Spleen (tissue), 7 donors: Measurements from ENCODE around the gene TJP3.

Source experiments
- CTCF ChIP-seq, 11 experiments: fragments of 200-600 bp in 7 of 11; fragments of 450-650 bp in 4 of 11; sonication (generic) in 4 of 11; IDR thresholded peaks in 8 of 11; conservative IDR thresholded peaks in 3 of 11; 1 replicate in 7 of 11; 2 replicates in 4 of 11; pipeline versions ENCODE4 v1.4.0 to v1.8.0; 2016 to 2021; ENCODE audit warnings: antibody characterized with exemption in 11 of 11, inconsistent platforms in 4 of 11, mild to moderate bottlenecking in 1 of 11
- POLR2AphosphoS5 ChIP-seq, 3 donors: sonication (generic); formaldehyde crosslinking; IDR thresholded peaks; one replicate each; pipeline ENCODE4 v1.5.1; 2017; ENCODE audit warnings: antibody characterized with exemption in 3 of 3
- donor health status: DM: no; HTN: no; CAD: no; lungs with moderate emphysema.
- donor health status: DM: no; HTN: no; CAD: no.
- donor health status: DM: no; HTN: no; CAD: no.

GRCh38 chr19:3690551-3691371 is 17.4 kb upstream of the TJP3 start:
- TF ChIP-seq CTCF (IDR thresholded peaks at IDR 0.05 in 8 of 11, conservative IDR thresholded peaks at IDR 0.05 in 3 of 11) = no peak
- no peak for TF ChIP-seq POLR2AphosphoS5 (IDR thresholded peaks at IDR 0.05)
